HG02938 (cell line): ENCODE data around the gene ZNF735.
"Not testable (repeated sequence)": the region's sequence is repeated elsewhere in the genome, so short reads cannot be mapped to it uniquely, and the experiment has no call there.

Experiments used
- ATAC-seq: cut with Tn5 transposase; IDR thresholded peaks from one replicate; pipeline ENCODE4 v1.9.1; 2021; ENCODE audit warnings: mild to moderate bottlenecking, moderate library complexity; ENCODE audit not compliant: unreplicated experiment

The ZNF735 gene

GRCh38 chr7:64206903-64207302 lies at the start of gene ZNF735:
Gene ZNF735 (plus strand): TSS chr7:64207203. CDS start chr7:64207203, 0 bp downstream.
- ATAC-seq: no peak

GRCh38 chr7:64170974-64171373 lies 36.0 kb upstream of the ZNF735 start:
- ATAC-seq: not testable (repeated sequence)

GRCh38 chr7:64174328-64174727 lies 32.7 kb upstream of the ZNF735 start:
- ATAC-seq: no peak

GRCh38 chr7:64174941-64175340 lies 32.1 kb upstream of the ZNF735 start:
- no peak for ATAC-seq

GRCh38 chr7:64180989-64181388 lies 26.0 kb upstream of the ZNF735 start:
- ATAC-seq: no peak

GRCh38 chr7:64181586-64181985 lies 25.4 kb upstream of the ZNF735 start:
- ATAC-seq: no peak

GRCh38 chr7:64182036-64182790 lies 24.8 kb upstream of the ZNF735 start:
- ATAC-seq: no peak

- no peak for ATAC-seq
Observed at GRCh38 chr7:64183126-64183742, 23.8 kb upstream of the ZNF735 start.

- ATAC-seq: no peak
Observed at GRCh38 chr7:64183827-64184372, 23.1 kb upstream of the ZNF735 start.

GRCh38 chr7:64184376-64184775 lies 22.6 kb upstream of the ZNF735 start:
- ATAC-seq: no peak

GRCh38 chr7:64187408-64187807 lies 19.6 kb upstream of the ZNF735 start:
- ATAC-seq: no peak

GRCh38 chr7:64192148-64192704 lies 14.8 kb upstream of the ZNF735 start:
- ATAC-seq: no peak

- ATAC-seq: no peak
Observed at GRCh38 chr7:64192775-64193174, 14.2 kb upstream of the ZNF735 start.

GRCh38 chr7:64219710-64220298 lies 12.8 kb downstream of the ZNF735 start:
- ATAC-seq: not testable (repeated sequence)

GRCh38 chr7:64223366-64223765 lies 16.4 kb downstream of the ZNF735 start:
- ATAC-seq: no peak

- ATAC-seq: not testable (repeated sequence)
Observed at GRCh38 chr7:64228174-64228573, 21.2 kb downstream of the ZNF735 start, which contains the start of gene ZNF679. Gene ZNF679 (plus strand): TSS chr7:64228474. CDS start chr7:64249118, 20,644 bp downstream.

GRCh38 chr7:64266341-64266919 lies 59.4 kb downstream of the ZNF735 start:
- no peak for ATAC-seq
